GM19043 (cell line): ENCODE results near the gene IKZF1.
A peak's percentile ranks its signal among the peaks of the same experiment; 100 is the strongest.

Experiments used
- ATAC-seq: cut with Tn5 transposase; IDR thresholded peaks from one replicate; pipeline ENCODE4 v1.9.1; 2021; ENCODE audit warnings: low read depth; ENCODE audit not compliant: unreplicated experiment

The IKZF1 gene

GRCh38 chr7:50282813-50283605 is 21.5 kb upstream of the IKZF1 start:
- no peak for ATAC-seq

GRCh38 chr7:50283731-50284130 is 20.8 kb upstream of the IKZF1 start:
- ATAC-seq, result no peak

GRCh38 chr7:50284296-50284695 is 20.2 kb upstream of the IKZF1 start:
- ATAC-seq, result no peak

GRCh38 chr7:50285269-50285668 is 19.2 kb upstream of the IKZF1 start:
- ATAC-seq, result no peak

GRCh38 chr7:50287129-50287528 is 17.4 kb upstream of the IKZF1 start:
- ATAC-seq, result no peak

GRCh38 chr7:50292165-50292757 is 12.3 kb upstream of the IKZF1 start:
- no peak for ATAC-seq

- no peak for ATAC-seq
Observed at GRCh38 chr7:50292763-50293162, 11.8 kb upstream of the IKZF1 start.

- peak; percentile 76 for ATAC-seq
Observed at GRCh38 chr7:50293509-50294179, 10.9 kb upstream of the IKZF1 start.

GRCh38 chr7:50295133-50295532 is 9.4 kb upstream of the IKZF1 start:
- no peak for ATAC-seq

- ATAC-seq, result no peak
Observed at GRCh38 chr7:50296799-50297198, 7.7 kb upstream of the IKZF1 start.

- no peak for ATAC-seq
Observed at GRCh38 chr7:50298811-50299562, 5.5 kb upstream of the IKZF1 start.

- ATAC-seq, result no peak
Observed at GRCh38 chr7:50300336-50300735, 4.2 kb upstream of the IKZF1 start.

GRCh38 chr7:50302486-50303334 is 1.8 kb upstream of the IKZF1 start:
- ATAC-seq, result no peak

- peak; percentile 11 for ATAC-seq
Observed at GRCh38 chr7:50303335-50304128, 984 bp upstream of the IKZF1 start.

- peak; percentile 39 for ATAC-seq
Observed at GRCh38 chr7:50304911-50305582, 531 bp downstream of the IKZF1 start.

- ATAC-seq, result no peak
Observed at GRCh38 chr7:50305583-50306493, 1.3 kb downstream of the IKZF1 start.

GRCh38 chr7:50306494-50307367 is 2.2 kb downstream of the IKZF1 start:
- ATAC-seq, result no peak
